NOMO-1 treated with dmso at 0.1 percent for 144 hours (cell line): ENCODE data around the gene TRPC4.

Experiments used
- DNase-seq: peaks from one replicate; lab custom pipeline; 2025; ENCODE audit not compliant: unreplicated experiment; lab: John Stamatoyannopoulos, UW

Gene TRPC4

GRCh38 chr13:37662624-37663023 is 206.9 kb downstream of the TRPC4 start:
- no peak for DNase-seq

GRCh38 chr13:37657956-37658355 is 211.6 kb downstream of the TRPC4 start:
- DNase-seq, result no peak

GRCh38 chr13:37657134-37657533 is 212.4 kb downstream of the TRPC4 start:
- no peak for DNase-seq

- no peak for DNase-seq
Measured at GRCh38 chr13:37656247-37656940, 213.2 kb downstream of the TRPC4 start.

- no peak for DNase-seq
Measured at GRCh38 chr13:37652596-37652995, 217.0 kb downstream of the TRPC4 start.

GRCh38 chr13:37651891-37652290 is 217.7 kb downstream of the TRPC4 start:
- DNase-seq, result no peak

- DNase-seq, result no peak
Measured at GRCh38 chr13:37648609-37649008, 221.0 kb downstream of the TRPC4 start.

- DNase-seq, result no peak
Measured at GRCh38 chr13:37647031-37647650, 222.4 kb downstream of the TRPC4 start.

- no peak for DNase-seq
Measured at GRCh38 chr13:37646531-37646930, 223.0 kb downstream of the TRPC4 start.

- no peak for DNase-seq
Measured at GRCh38 chr13:37645181-37645740, 224.3 kb downstream of the TRPC4 start.

GRCh38 chr13:37641391-37641790 is 228.2 kb downstream of the TRPC4 start:
- DNase-seq, result no peak

- no peak for DNase-seq
Measured at GRCh38 chr13:37640499-37640898, 229.1 kb downstream of the TRPC4 start.

- DNase-seq, result no peak
Measured at GRCh38 chr13:37636701-37637100, 232.9 kb downstream of the TRPC4 start.

- DNase-seq, result no peak
Measured at GRCh38 chr13:37632294-37632693, 237.3 kb downstream of the TRPC4 start.

- DNase-seq, result no peak
Measured at GRCh38 chr13:37627428-37627827, 242.1 kb downstream of the TRPC4 start.

GRCh38 chr13:37621811-37622361 is 247.7 kb downstream of the TRPC4 start:
- no peak for DNase-seq

GRCh38 chr13:37618554-37618953 is 251.0 kb downstream of the TRPC4 start:
- no peak for DNase-seq

GRCh38 chr13:37617173-37617572 is 252.4 kb downstream of the TRPC4 start:
- DNase-seq, result no peak

- DNase-seq, result no peak
Measured at GRCh38 chr13:37616131-37616530, 253.4 kb downstream of the TRPC4 start.

- DNase-seq, result no peak
Measured at GRCh38 chr13:37615276-37615675, 254.3 kb downstream of the TRPC4 start.

- no peak for DNase-seq
Measured at GRCh38 chr13:37613638-37614037, 255.9 kb downstream of the TRPC4 start.

GRCh38 chr13:37613236-37613635 is 256.3 kb downstream of the TRPC4 start:
- DNase-seq, result no peak
